ENCODE data around the gene RSPRY1. TPM values are rescaled to one million over a fixed set of nuclear protein-coding genes. Genes with fewer than 3 reads are reported as not detected.
"Not testable (repeated sequence)": the region's sequence is repeated elsewhere in the genome, so short reads cannot be mapped to it uniquely, and the experiment has no call there.

Gene RSPRY1
- total RNA-seq, 2 experiments from 2014 or later: 24.6 to 30.2 TPM

GRCh38 chr16:57196753-57197152 lies 10.6 kb downstream of the RSPRY1 start:
- ChIA-PET CTCF (interaction anchor here (0.7 to 1.4 kb wide), 4 partner anchors 9 to 221 kb away, joined by 3 read pairs; no protein-coding TSS in a partner anchor), POLR2A (interaction anchor here (0.7 kb wide), 1 partner anchor 70 kb away, joined by 3 read pairs; no protein-coding TSS in a partner anchor)
- Mint-ChIP-seq H3K27ac (no peak overlapping the region), H3K4me1 (peaks cover 21% of the 10 kb centered on the region), H3K4me3 (no peak overlapping the region), H3K9me3 (ENCODE audit: low read depth) (no peaks in the 10 kb centered on the region), H3K27me3 (no peaks in the 10 kb centered on the region), H3K36me3 (ENCODE audit: low read depth) (peaks cover 5% of the 10 kb centered on the region)
- ATAC-seq: no peak
- DNase-seq: no peak
- intact Hi-C loops (cut with DNase I, micrococcal nuclease): no loop called here

- POLR2A ChIA-PET; H3K4me1 Mint-ChIP-seq; intact Hi-C loops (cut with DNase I, micrococcal nuclease); H3K4me3 Mint-ChIP-seq; CTCF ChIA-PET; H3K27ac Mint-ChIP-seq; ATAC-seq; DNase-seq; H3K27me3 Mint-ChIP-seq; H3K9me3 Mint-ChIP-seq (ENCODE audit: low read depth): not testable (repeated sequence)
- H3K36me3 Mint-ChIP-seq (ENCODE audit: low read depth): peaks cover 12% of the 10 kb centered on the region
These were observed 14.2 kb downstream of the RSPRY1 start for GRCh38 chr16:57200321-57200720.

GRCh38 chr16:57200926-57201325 lies 14.8 kb downstream of the RSPRY1 start:
- H3K4me3 Mint-ChIP-seq; ATAC-seq; H3K4me1 Mint-ChIP-seq; H3K27ac Mint-ChIP-seq; H3K9me3 Mint-ChIP-seq (ENCODE audit: low read depth); H3K27me3 Mint-ChIP-seq; DNase-seq; POLR2A ChIA-PET; CTCF ChIA-PET; intact Hi-C loops (cut with DNase I, micrococcal nuclease): not testable (repeated sequence)
- H3K36me3 Mint-ChIP-seq (ENCODE audit: low read depth): peaks cover 18% of the 10 kb centered on the region

GRCh38 chr16:57202095-57202886 lies 16.2 kb downstream of the RSPRY1 start:
- intact Hi-C loops (cut with DNase I, micrococcal nuclease): no loop called here
- Mint-ChIP-seq H3K36me3 (ENCODE audit: low read depth) (peaks cover 22% of the 10 kb centered on the region), H3K4me1 (no peaks in the 10 kb centered on the region), H3K9me3 (ENCODE audit: low read depth) (no peaks in the 10 kb centered on the region), H3K4me3 (no peak overlapping the region), H3K27ac (no peak overlapping the region), H3K27me3 (no peaks in the 10 kb centered on the region)
- DNase-seq (no peak), ATAC-seq (no peak)
- ChIA-PET CTCF (interaction anchor here (0.9 to 1.1 kb wide), 2 partner anchors 9 to 17 kb away, joined by 3 read pairs; partner anchors contain the start of gene PSME3IP1), POLR2A (no interaction called here)

- CTCF ChIA-PET: no interaction called here
- intact Hi-C loops (cut with DNase I, micrococcal nuclease): no loop called here
- Mint-ChIP-seq H3K27me3 (no peaks in the 10 kb centered on the region), H3K4me3 (no peak overlapping the region), H3K9me3 (ENCODE audit: low read depth) (no peaks in the 10 kb centered on the region), H3K4me1 (no peaks in the 10 kb centered on the region), H3K27ac (no peak overlapping the region), H3K36me3 (ENCODE audit: low read depth) (peaks cover 29% of the 10 kb centered on the region)
- DNase-seq: no peak
- no peak for ATAC-seq
- POLR2A ChIA-PET: no interaction called here
These were observed 17.3 kb downstream of the RSPRY1 start for GRCh38 chr16:57203451-57203850.

GRCh38 chr16:57204675-57205074 lies 18.5 kb downstream of the RSPRY1 start:
- no peaks in the 10 kb centered on the region for H3K4me1 Mint-ChIP-seq
- no peak for ATAC-seq
- intact Hi-C loops (cut with DNase I, micrococcal nuclease): no loop called here
- no peak overlapping the region for H3K4me3 Mint-ChIP-seq
- no peak overlapping the region for H3K27ac Mint-ChIP-seq
- no peaks in the 10 kb centered on the region for H3K27me3 Mint-ChIP-seq
- DNase-seq: peak; percentile 7
- peaks cover 34% of the 10 kb centered on the region for H3K36me3 Mint-ChIP-seq (ENCODE audit: low read depth)
- CTCF ChIA-PET: interaction anchor here (0.7 to 1.3 kb wide), 3 partner anchors 11 to 236 kb away, joined by 3 to 4 read pairs (median 4); no protein-coding TSS in a partner anchor
- H3K9me3 Mint-ChIP-seq (ENCODE audit: low read depth): no peaks in the 10 kb centered on the region
- POLR2A ChIA-PET: no interaction called here

- ATAC-seq (no peak), DNase-seq (no peak)
- peaks cover 54% of the 10 kb centered on the region for H3K36me3 Mint-ChIP-seq (ENCODE audit: low read depth)
- no peak overlapping the region for H3K4me3 Mint-ChIP-seq
- H3K27ac Mint-ChIP-seq: no peak overlapping the region
- no peaks in the 10 kb centered on the region for H3K27me3 Mint-ChIP-seq
- ChIA-PET POLR2A (no interaction called here), CTCF (interaction anchor here (0.9 kb wide), 1 partner anchor 19 kb away, joined by 4 read pairs; no protein-coding TSS in a partner anchor)
- H3K4me1 Mint-ChIP-seq: no peaks in the 10 kb centered on the region
- H3K9me3 Mint-ChIP-seq (ENCODE audit: low read depth): no peaks in the 10 kb centered on the region
- intact Hi-C loops (cut with DNase I, micrococcal nuclease): no loop called here
These were observed 22.8 kb downstream of the RSPRY1 start for GRCh38 chr16:57208926-57209325.

GRCh38 chr16:57209780-57210179 lies 23.7 kb downstream of the RSPRY1 start:
- peaks cover 59% of the 10 kb centered on the region for H3K36me3 Mint-ChIP-seq (ENCODE audit: low read depth)

GRCh38 chr16:57213462-57213861 lies 27.3 kb downstream of the RSPRY1 start:
- ChIA-PET POLR2A (no interaction called here), CTCF (interaction anchor here (0.5 to 1.1 kb wide), 3 partner anchors 16 to 129 kb away, joined by 3 to 4 read pairs (median 3); no protein-coding TSS in a partner anchor)
- intact Hi-C loops (cut with DNase I, micrococcal nuclease): no loop called here
- Mint-ChIP-seq H3K9me3 (ENCODE audit: low read depth) (peaks cover 18% of the 10 kb centered on the region), H3K27me3 (no peaks in the 10 kb centered on the region), H3K4me3 (no peak overlapping the region), H3K36me3 (ENCODE audit: low read depth) (peaks cover 69% of the 10 kb centered on the region), H3K27ac (peak overlapping the region; percentile 13), H3K4me1 (no peaks in the 10 kb centered on the region)
- ATAC-seq (no peak), DNase-seq (no peak)

More at GRCh38 chr16:57209780-57210179, 23.7 kb downstream of the RSPRY1 start:
- ChIA-PET CTCF (no interaction called here), POLR2A (no interaction called here)
- intact Hi-C loops (cut with DNase I, micrococcal nuclease): no loop called here
- no peak for ATAC-seq
- no peaks in the 10 kb centered on the region for H3K27me3 Mint-ChIP-seq
- no peak overlapping the region for H3K27ac Mint-ChIP-seq
- no peaks in the 10 kb centered on the region for H3K4me1 Mint-ChIP-seq
- peaks cover 3% of the 10 kb centered on the region for H3K9me3 Mint-ChIP-seq (ENCODE audit: low read depth)
- H3K4me3 Mint-ChIP-seq: no peak overlapping the region
- no peak for DNase-seq

- no peak for DNase-seq
- H3K36me3 Mint-ChIP-seq (ENCODE audit: low read depth): peaks cover 81% of the 10 kb centered on the region
- ChIA-PET POLR2A (no interaction called here), CTCF (interaction anchor here (0.6 to 0.7 kb wide), 2 partner anchors 30 to 201 kb away, joined by 3 to 4 read pairs; no protein-coding TSS in a partner anchor)
- intact Hi-C loops (cut with DNase I, micrococcal nuclease): no loop called here
- H3K27ac Mint-ChIP-seq: no peak overlapping the region
- H3K9me3 Mint-ChIP-seq (ENCODE audit: low read depth): peaks cover 22% of the 10 kb centered on the region
- H3K4me1 Mint-ChIP-seq: no peaks in the 10 kb centered on the region
- no peak overlapping the region for H3K4me3 Mint-ChIP-seq
- no peak for ATAC-seq
- no peaks in the 10 kb centered on the region for H3K27me3 Mint-ChIP-seq
These were observed 30.8 kb downstream of the RSPRY1 start for GRCh38 chr16:57216968-57217367.

GRCh38 chr16:57223057-57223456 lies 36.9 kb downstream of the RSPRY1 start:
- peaks cover 62% of the 10 kb centered on the region for H3K36me3 Mint-ChIP-seq (ENCODE audit: low read depth)
- ChIA-PET POLR2A (no interaction called here), CTCF (interaction anchor here (0.6 to 1.7 kb wide), 4 partner anchors 8 to 30 kb away, joined by 3 to 5 read pairs (median 3); no protein-coding TSS in a partner anchor)

More at GRCh38 chr16:57223057-57223456, 36.9 kb downstream of the RSPRY1 start:
- ATAC-seq (no peak), DNase-seq (no peak)
- Mint-ChIP-seq H3K27me3 (no peaks in the 10 kb centered on the region), H3K4me1 (no peaks in the 10 kb centered on the region), H3K4me3 (no peak overlapping the region), H3K9me3 (ENCODE audit: low read depth) (peaks cover 6% of the 10 kb centered on the region), H3K27ac (no peak overlapping the region)
- intact Hi-C loops (cut with DNase I, micrococcal nuclease): no loop called here

Measured in activated CD4-positive, alpha-beta T cell treated with anti-CD3 and anti-CD28 coated beads for 36 hours (primary cell).